IMR-90 (cell line): Measurements from ENCODE around the gene SLC22A7. TPM values are rescaled to one million over a fixed set of nuclear protein-coding genes. Genes with fewer than 3 reads are reported as not detected.

Experiments used
- ATAC-seq: fragments of 200-7000 bp; cut with Tn5 transposase; 2 replicates; pipeline ENCODE4 v1.9.1; 2020; ENCODE audit warnings: low read depth, mild to moderate bottlenecking, moderate library complexity
- BruUV-seq: library from RNA; stranded (reverse); fragments of 400-500 nt; replicated peaks from 2 replicates; lab custom pipeline; 2021; lab: Mats Ljungman, UMichigan
- CTCF ChIA-PET: fragments of 300-600 bp; formaldehyde crosslinking; extraction: SDS; loops from one replicate; lab custom pipeline; 2021; ENCODE audit warnings: antibody characterized with exemption; lab: Yijun Ruan, JAX
- POLR2A ChIA-PET: fragments of 300-600 bp; sonication (Branson Sonifier 250); formaldehyde crosslinking; loops from one replicate; lab custom pipeline; 2022; ENCODE audit warnings: antibody characterized with exemption; ENCODE audit not compliant: unreplicated experiment; lab: Charles Lee
- DNase-seq: peaks from one replicate; pipeline ENCODE4 v3.0.0; 2013
- H2AFZ ChIP-seq: replicated peaks from 2 replicates; pipeline ENCODE3; 2013; ENCODE audit warnings: low read length, mild to moderate bottlenecking; ENCODE audit not compliant: poor library complexity
- H2AK5ac ChIP-seq: 2 replicates; pipeline ENCODE4 v1.6.1; 2013; ENCODE audit warnings: low read depth, low read length, inconsistent platforms
- H2AK9ac ChIP-seq: replicated peaks from 2 replicates; pipeline ENCODE3; 2013; ENCODE audit warnings: mild to moderate bottlenecking, low read depth, low read length, moderate library complexity; ENCODE audit not compliant: poor library complexity
- H2BK120ac ChIP-seq: 2 replicates; pipeline ENCODE4 v1.6.1; 2013; ENCODE audit warnings: low read depth, low read length, inconsistent platforms
- H2BK15ac ChIP-seq: 3 replicates; pipeline ENCODE4 v1.6.1; 2013; ENCODE audit warnings: low read depth, low read length, inconsistent platforms
- H2BK20ac ChIP-seq: 2 replicates; pipeline ENCODE4 v1.6.1; 2013; ENCODE audit warnings: low read depth, mild to moderate bottlenecking, inconsistent platforms, low read length, moderate library complexity
- H2BK5ac ChIP-seq: 2 replicates; pipeline ENCODE4 v1.6.1; 2013; ENCODE audit warnings: mild to moderate bottlenecking, low read depth, low read length, inconsistent platforms; ENCODE audit not compliant: poor library complexity, severe bottlenecking
- H3K14ac ChIP-seq: replicated peaks from 2 replicates; pipeline ENCODE4 v1.6.1; 2013; ENCODE audit warnings: low read depth, low read length, inconsistent platforms
- H3K18ac ChIP-seq: 2 replicates; pipeline ENCODE4 v1.6.1; 2013; ENCODE audit warnings: low read depth, low read length, control low read depth
- H3K23ac ChIP-seq: 2 replicates; pipeline ENCODE4 v1.6.1; 2013; ENCODE audit warnings: low read depth, low read length, inconsistent platforms
- H3K27ac ChIP-seq: 2 replicates; pipeline ENCODE4 v1.5.1; 2013; ENCODE audit warnings: mild to moderate bottlenecking, control low read depth, low read length; ENCODE audit not compliant: insufficient read depth
- H3K27me3 ChIP-seq: 2 replicates; pipeline ENCODE4 v1.6.1; 2013; ENCODE audit warnings: low read length; ENCODE audit not compliant: control insufficient read depth, insufficient read depth
- H3K36me3 ChIP-seq: 2 replicates; pipeline ENCODE4 v1.6.1; 2013; ENCODE audit warnings: low read length, mixed read lengths; ENCODE audit not compliant: control insufficient read depth, insufficient read depth
- H3K4ac ChIP-seq: 2 replicates; pipeline ENCODE4 v1.6.1; 2013; ENCODE audit warnings: low read depth, low read length, inconsistent platforms
- H3K4me1 ChIP-seq: 2 replicates; pipeline ENCODE4 v1.6.1; 2013; ENCODE audit warnings: low read length, mixed read lengths; ENCODE audit not compliant: control insufficient read depth, insufficient read depth
- H3K4me2 ChIP-seq: 2 replicates; pipeline ENCODE4 v1.6.1; 2013; ENCODE audit warnings: low read depth, mild to moderate bottlenecking, control low read depth, low read length, moderate library complexity
- H3K4me3 ChIP-seq: 2 replicates; pipeline ENCODE4 v1.5.1; 2013; ENCODE audit warnings: low read depth, mild to moderate bottlenecking, control low read depth, low read length, moderate library complexity; ENCODE audit not compliant: insufficient read depth
- H3K56ac ChIP-seq: 2 replicates; pipeline ENCODE4 v1.6.1; 2013; ENCODE audit warnings: low read length, inconsistent platforms; ENCODE audit not compliant: insufficient read depth; ENCODE audit errors: extremely low read depth
- H3K79me1 ChIP-seq, 2 experiments: 2 replicates each; pipeline ENCODE4 v1.6.1; 2013; ENCODE audit warnings: low read length in 2 of 2, inconsistent platforms in 1 of 2, low read depth in 1 of 2
- H3K9ac ChIP-seq: 2 replicates; pipeline ENCODE4 v1.6.1; 2013; ENCODE audit warnings: low read depth, low read length, control low read depth
- H3K9me1 ChIP-seq: 2 replicates; pipeline ENCODE4 v1.6.1; 2013; ENCODE audit warnings: low read length, inconsistent platforms; ENCODE audit not compliant: insufficient read depth
- H3K9me3 ChIP-seq: 2 replicates; pipeline ENCODE4 v1.6.1; 2013; ENCODE audit warnings: low read length; ENCODE audit not compliant: control insufficient read depth, insufficient read depth
- H4K20me1 ChIP-seq: 2 replicates; pipeline ENCODE4 v1.6.1; 2013; ENCODE audit warnings: low read length, inconsistent platforms; ENCODE audit not compliant: insufficient read depth
- H4K5ac ChIP-seq: 2 replicates; pipeline ENCODE4 v1.6.1; 2013; ENCODE audit warnings: mild to moderate bottlenecking, low read depth, low read length, control low read depth
- H4K8ac ChIP-seq, 2 experiments: 2 replicates each; pipeline ENCODE4 v1.6.1; 2013; ENCODE audit warnings: low read depth in 2 of 2, low read length in 2 of 2, control low read depth in 1 of 2, inconsistent platforms in 1 of 2
- H4K91ac ChIP-seq: 2 replicates; pipeline ENCODE4 v1.6.1; 2013; ENCODE audit warnings: low read depth, low read length, inconsistent platforms; ENCODE audit not compliant: insufficient read depth
- CEBPB ChIP-seq: IDR thresholded peaks from 2 replicates; pipeline ENCODE4 v1.6.1; 2012; ENCODE audit warnings: low read depth, low read length, improper control_type of control experiment
- MAFK ChIP-seq: IDR thresholded peaks from 2 replicates; pipeline ENCODE4 v1.6.1; 2012; ENCODE audit warnings: low read depth, low read length, improper control_type of control experiment
- POLR2A ChIP-seq: IDR thresholded peaks from 2 replicates; pipeline ENCODE4 v1.6.1; 2012; ENCODE audit warnings: mild to moderate bottlenecking, low read depth, low read length
- RAD21 ChIP-seq: IDR thresholded peaks from 2 replicates; pipeline ENCODE4 v1.6.1; 2012; ENCODE audit warnings: low read length, improper control_type of control experiment
- RFX5 ChIP-seq: IDR thresholded peaks from 2 replicates; pipeline ENCODE4 v1.8.0; 2012; ENCODE audit warnings: low read depth, mild to moderate bottlenecking, low read length, moderate library complexity
- WGBS, 2 experiments: methylation state at CpG; one replicate each; pipeline versions ENCODE4 v1.1.5 to v1.1.7; 2013; ENCODE audit warnings: missing lambda C conversion rate in 2 of 2; ENCODE audit not compliant: insufficient read length in 1 of 2; ENCODE audit errors: extremely low coverage in 2 of 2; 5-methylcytosine and 5-hydroxymethylcytosine counted together
- dilution Hi-C: fragments of 300-500 bp; cut with HindIII; formaldehyde crosslinking; loops from one replicate; pipeline ENCODE4 v1.14.3; 2018; ENCODE audit warnings: low sequenced_read_pairs; ENCODE audit not compliant: unreplicated experiment
- in situ Hi-C: fragments of 300-500 bp; cut with MboI; formaldehyde crosslinking; loops from 3 replicates; pipeline ENCODE4 v1.14.3; 2019; ENCODE audit warnings: low sequenced_read_pairs, inconsistent platforms, mixed read lengths
- intact Hi-C: fragments of 100-400 bp; cut with micrococcal nuclease; formaldehyde crosslinking; loops from 2 replicates; pipeline ENCODE4 v1.10.0; 2022
- polyA plus RNA-seq, 3 experiments: library from polyadenylated mRNA; depleted of rRNA; stranded (reverse); fragments of >200 nt; gene quantifications; 2 replicates each; pipeline ENCODE4 v1.2.3, GENCODE V29; 2012; ENCODE audit warnings: low replicate concordance in 1 of 3
- total RNA-seq: library from RNA; depleted of rRNA; stranded (reverse); fragments of >200 nt; gene quantifications from 2 replicates; pipeline ENCODE4 v1.2.3, GENCODE V29; 2012

The SLC22A7 gene
- total and polyA plus RNA-seq, 2 of the 4 experiments (the other 2 are of a cell fraction): not detected

DNA sequence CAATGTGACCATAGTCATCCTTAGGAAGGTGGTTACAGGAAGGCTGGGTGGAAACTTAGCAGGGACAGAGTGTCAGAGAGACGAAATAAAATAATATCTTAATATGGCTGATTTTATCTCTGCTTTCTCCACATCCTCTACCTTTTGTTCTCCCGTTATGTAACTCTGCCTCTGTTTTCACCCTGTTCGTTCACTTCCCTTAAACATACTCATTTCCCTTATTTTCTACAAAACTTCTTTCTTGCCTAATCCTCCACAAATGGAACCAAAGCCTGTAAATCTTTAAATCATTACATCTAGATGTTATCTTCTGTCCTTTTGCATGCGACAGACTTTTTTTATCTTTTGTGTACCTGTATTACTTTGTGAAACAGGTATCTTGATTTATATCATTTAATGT lies 33.8 kb downstream of the SLC22A7 start:
- H2BK120ac ChIP-seq: no peak overlapping the region
- in situ Hi-C loops: loop anchor here (5.0 kb wide), 1 partner anchor 70 kb away; no protein-coding TSS in a partner anchor
- no peaks in the 10 kb centered on the region for H3K4me1 ChIP-seq
- H3K36me3 ChIP-seq: peaks cover 2% of the 10 kb centered on the region
- no peak overlapping the region for H3K14ac ChIP-seq
- no peak overlapping the region for H2AK5ac ChIP-seq
- no peak overlapping the region for H4K91ac ChIP-seq
- no peak overlapping the region for H3K9ac ChIP-seq
- TF ChIP-seq MAFK: no peak
- TF ChIP-seq CEBPB: no peak
- TF ChIP-seq RAD21: no peak
- no peak for TF ChIP-seq POLR2A
- TF ChIP-seq RFX5: no peak
- no peak overlapping the region for H2BK20ac ChIP-seq
- ChIA-PET CTCF (no interaction called here), POLR2A (no interaction called here)
- H3K4me2 ChIP-seq: no peak overlapping the region
- DNase-seq (no peak), ATAC-seq (no peak)
- no peak overlapping the region for H2BK5ac ChIP-seq
- no peaks in the 10 kb centered on the region for H3K27me3 ChIP-seq
- H3K4ac ChIP-seq: no peak overlapping the region
- H3K9me1 ChIP-seq: no peaks in the 10 kb centered on the region
- H3K56ac ChIP-seq: no peak overlapping the region
- intact Hi-C loops: loop anchor here (10.0 kb wide), 1 partner anchor 427 kb away; no protein-coding TSS in a partner anchor
- no peaks in the 10 kb centered on the region for H3K79me1 ChIP-seq
- H2AK9ac ChIP-seq: no peak overlapping the region
- dilution Hi-C loops: no loop called here
- no peak overlapping the region for H3K18ac ChIP-seq
- no peak overlapping the region for H4K8ac ChIP-seq
- no peaks in the 10 kb centered on the region for H4K20me1 ChIP-seq
- 60 to 100% methylated on average over 1 of the region's 4 CpGs for WGBS, 2 experiments
- no peak overlapping the region for H3K27ac ChIP-seq
- no TSS peak for BruUV-seq
- no peak overlapping the region for H2AFZ ChIP-seq
- H3K23ac ChIP-seq: no peak overlapping the region
- H2BK15ac ChIP-seq: no peak overlapping the region
- H4K5ac ChIP-seq: no peak overlapping the region
- no peaks in the 10 kb centered on the region for H3K9me3 ChIP-seq
- no peak overlapping the region for H3K4me3 ChIP-seq
